NCI-H1436 treated with DMSO at 0.1 percent for 48 hours (cell line): ENCODE data around the gene MLST8.

ENCODE experiments used
- DNase-seq: peaks from one replicate; lab custom pipeline; 2025; lab: John Stamatoyannopoulos, UW

Gene MLST8

GRCh38 chr16:2173916-2174315 lies 31.3 kb upstream of the MLST8 start:
- DNase-seq, result no peak

GRCh38 chr16:2174396-2175131 lies 30.7 kb upstream of the MLST8 start:
- no peak for DNase-seq

- DNase-seq, result no peak
Observed at GRCh38 chr16:2175454-2175853, 29.8 kb upstream of the MLST8 start.

- no peak for DNase-seq
Observed at GRCh38 chr16:2176047-2176446, 29.2 kb upstream of the MLST8 start.

GRCh38 chr16:2177101-2177500 lies 28.2 kb upstream of the MLST8 start:
- DNase-seq, result no peak

- DNase-seq, result no peak
Observed at GRCh38 chr16:2177561-2177960, 27.7 kb upstream of the MLST8 start.

- DNase-seq, result no peak
Observed at GRCh38 chr16:2178321-2179106, 26.7 kb upstream of the MLST8 start.

GRCh38 chr16:2179107-2179501 lies 26.1 kb upstream of the MLST8 start:
- DNase-seq, result no peak

GRCh38 chr16:2179576-2179975 lies 25.7 kb upstream of the MLST8 start:
- no peak for DNase-seq

GRCh38 chr16:2180461-2180860 lies 24.8 kb upstream of the MLST8 start:
- DNase-seq, result no peak

- no peak for DNase-seq
Observed at GRCh38 chr16:2180962-2181923, 24.0 kb upstream of the MLST8 start.

GRCh38 chr16:2181952-2182351 lies 23.3 kb upstream of the MLST8 start:
- no peak for DNase-seq

- DNase-seq, result no peak
Observed at GRCh38 chr16:2183671-2184070, 21.6 kb upstream of the MLST8 start.

GRCh38 chr16:2184346-2184745 lies 20.9 kb upstream of the MLST8 start:
- DNase-seq, result no peak

- no peak for DNase-seq
Observed at GRCh38 chr16:2184962-2185361, 20.3 kb upstream of the MLST8 start.

- no peak for DNase-seq
Observed at GRCh38 chr16:2186064-2186463, 19.2 kb upstream of the MLST8 start.

- no peak for DNase-seq
Observed at GRCh38 chr16:2186505-2186904, 18.7 kb upstream of the MLST8 start.

- DNase-seq, result no peak
Observed at GRCh38 chr16:2187212-2187611, 18.0 kb upstream of the MLST8 start.

GRCh38 chr16:2188395-2188794 lies 16.9 kb upstream of the MLST8 start:
- DNase-seq, result no peak

GRCh38 chr16:2189252-2189893 lies 15.9 kb upstream of the MLST8 start:
- no peak for DNase-seq

GRCh38 chr16:2190002-2190658 lies 15.1 kb upstream of the MLST8 start:
- no peak for DNase-seq
